Measurements from ENCODE around the gene OPN1MW. TPM values are rescaled to one million over a fixed set of nuclear protein-coding genes. Genes with fewer than 3 reads are reported as not detected.

OPN1MW gene
- total RNA-seq, 2 experiments from 2014 or later = not detected

Other genes starting within 250 kb of the OPN1MW start
- 100 to 1,000 TPM; 150 to 153 TPM for gene NAA10, start 247.6 kb upstream of the OPN1MW start, total RNA-seq
- gene RENBP, start 238.0 kb upstream of the OPN1MW start, total RNA-seq = 10 to 100 TPM; 15.2 to 15.7 TPM
- 100 to 1,000 TPM; 140 to 142 TPM for gene HCFC1, start 210.8 kb upstream of the OPN1MW start, total RNA-seq
- gene TMEM187, start 209.8 kb upstream of the OPN1MW start, total RNA-seq = 1 to 10 TPM; 3.4 to 6.2 TPM
- 100 to 1,000 TPM; 155 to 159 TPM for gene IRAK1, start 162.7 kb upstream of the OPN1MW start, total RNA-seq
- gene MECP2, start 84.9 kb upstream of the OPN1MW start, total RNA-seq = 10 to 100 TPM; 50.9 to 53.1 TPM
- gene OPN1LW, start 38.4 kb upstream of the OPN1MW start, total RNA-seq = not detected
- not detected for gene OPN1MW2, start 37.2 kb downstream of the OPN1MW start, total RNA-seq
- gene OPN1MW3, start 75.0 kb downstream of the OPN1MW start, total RNA-seq = not detected
- gene TEX28, start 112.5 kb downstream of the OPN1MW start, total RNA-seq = not detected
- 1 to 10 TPM in 1 of 2 experiments, under 1 TPM in 1; 0.72 to 1.1 TPM for gene TKTL1, start 113.2 kb downstream of the OPN1MW start, total RNA-seq
- 100 to 1,000 TPM; 694 to 696 TPM for gene FLNA, start 192.0 kb downstream of the OPN1MW start, total RNA-seq
- 100 to 1,000 TPM; 110 to 112 TPM for gene EMD, start 196.7 kb downstream of the OPN1MW start, total RNA-seq
- gene RPL10, start 215.8 kb downstream of the OPN1MW start, total RNA-seq = 1,000 to 10,000 TPM; 2,967 to 3,168 TPM
- gene DNASE1L1, start 226.7 kb downstream of the OPN1MW start, total RNA-seq = 10 to 100 TPM; 12.4 to 12.7 TPM
- gene TAFAZZIN, start 228.9 kb downstream of the OPN1MW start, total RNA-seq = 10 to 100 TPM; 35.1 to 35.8 TPM
- 10 to 100 TPM; 25.1 to 25.3 TPM for gene ATP6AP1, start 246.1 kb downstream of the OPN1MW start, total RNA-seq

All from activated naive CD8-positive, alpha-beta T cell treated with anti-CD3 and anti-CD28 coated beads for 36 hours (primary cell).